HG03045 (cell line): ENCODE measurements around the gene USP46.

Experiments used
- ATAC-seq: cut with Tn5 transposase; IDR thresholded peaks from one replicate; pipeline ENCODE4 v1.9.1; 2021; ENCODE audit warnings: mild to moderate bottlenecking, moderate library complexity; ENCODE audit not compliant: unreplicated experiment

Gene USP46, protein sequence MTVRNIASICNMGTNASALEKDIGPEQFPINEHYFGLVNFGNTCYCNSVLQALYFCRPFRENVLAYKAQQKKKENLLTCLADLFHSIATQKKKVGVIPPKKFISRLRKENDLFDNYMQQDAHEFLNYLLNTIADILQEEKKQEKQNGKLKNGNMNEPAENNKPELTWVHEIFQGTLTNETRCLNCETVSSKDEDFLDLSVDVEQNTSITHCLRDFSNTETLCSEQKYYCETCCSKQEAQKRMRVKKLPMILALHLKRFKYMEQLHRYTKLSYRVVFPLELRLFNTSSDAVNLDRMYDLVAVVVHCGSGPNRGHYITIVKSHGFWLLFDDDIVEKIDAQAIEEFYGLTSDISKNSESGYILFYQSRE

DNA sequence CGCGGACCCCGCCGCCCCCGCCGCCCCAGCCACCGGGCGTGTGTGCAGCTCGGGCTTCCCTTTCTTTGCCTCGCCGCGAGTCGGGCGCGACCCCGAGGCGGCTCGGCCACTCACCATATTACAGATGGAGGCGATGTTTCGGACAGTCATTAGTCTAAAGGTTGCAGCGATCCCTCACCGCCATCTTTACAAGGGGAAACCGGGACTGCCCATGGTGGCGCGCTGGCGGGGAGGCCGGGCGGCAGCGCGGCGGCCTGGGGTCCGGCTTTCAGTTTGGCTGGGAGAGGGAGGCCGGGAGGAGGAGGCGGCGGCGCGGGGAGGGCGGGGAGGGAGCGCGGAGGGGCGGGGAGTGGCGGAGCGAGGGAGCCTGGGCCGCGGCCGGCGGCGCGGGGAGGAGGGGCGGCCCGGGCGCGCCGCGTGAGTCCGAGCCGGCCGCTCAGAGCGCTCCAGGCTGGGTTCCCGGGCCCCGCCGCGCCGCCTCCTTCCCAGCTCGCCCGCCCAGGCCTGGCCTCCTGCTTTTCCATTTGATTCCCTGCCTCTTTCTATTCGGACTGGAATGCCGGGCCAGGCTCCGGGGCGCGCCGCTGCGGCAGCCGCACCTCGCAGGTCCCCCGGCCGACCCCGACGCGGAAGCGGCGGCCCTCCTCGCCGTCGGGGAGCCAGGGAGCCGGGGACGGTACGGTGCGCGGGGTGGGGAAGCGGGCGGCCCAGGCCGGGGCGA lies at the start of gene USP46:
TSS of gene USP46 (minus strand) at position 301 of the 721 bp plus-strand sequence. CDS start at position 150, 151 bp downstream.
- peak; percentile 87 for ATAC-seq

DNA sequence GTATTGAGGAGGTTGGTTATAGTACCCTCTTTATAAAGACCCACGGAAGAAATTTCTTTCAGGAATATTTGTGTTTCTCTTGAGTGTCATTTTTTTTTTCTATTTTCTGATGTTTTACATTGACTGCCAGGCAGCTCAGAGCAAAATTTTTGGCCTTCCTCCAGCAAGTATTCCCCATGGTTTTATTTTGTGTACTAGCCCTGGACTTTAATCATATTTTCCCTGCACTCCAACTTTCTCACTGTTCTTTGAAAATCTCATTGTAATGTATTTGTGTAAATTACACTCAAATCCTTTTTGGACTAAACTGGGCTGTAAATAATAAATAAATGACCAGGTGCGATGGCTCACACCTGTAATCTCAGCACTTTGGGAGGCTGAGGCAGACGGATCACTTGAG lies 45.6 kb upstream of the USP46 start:
- ATAC-seq: no peak

DNA sequence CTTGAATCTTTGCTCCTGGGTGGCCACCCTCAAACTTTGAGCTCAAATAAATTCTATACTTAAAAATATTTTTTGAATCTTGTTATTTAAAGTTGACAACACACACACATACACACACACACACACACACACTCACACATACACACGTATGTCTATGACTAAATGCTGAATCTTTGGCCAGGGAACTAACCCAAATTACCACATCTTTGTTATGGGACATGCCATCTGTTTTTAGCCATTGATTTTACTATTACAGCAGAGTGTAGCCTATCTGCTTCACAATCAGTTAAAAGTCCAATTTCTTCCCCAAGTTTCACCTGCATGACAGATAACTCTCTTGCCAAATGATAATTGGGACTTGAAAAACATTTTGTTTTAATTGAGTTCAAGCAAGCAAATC lies 45.0 kb upstream of the USP46 start:
- no peak for ATAC-seq

DNA sequence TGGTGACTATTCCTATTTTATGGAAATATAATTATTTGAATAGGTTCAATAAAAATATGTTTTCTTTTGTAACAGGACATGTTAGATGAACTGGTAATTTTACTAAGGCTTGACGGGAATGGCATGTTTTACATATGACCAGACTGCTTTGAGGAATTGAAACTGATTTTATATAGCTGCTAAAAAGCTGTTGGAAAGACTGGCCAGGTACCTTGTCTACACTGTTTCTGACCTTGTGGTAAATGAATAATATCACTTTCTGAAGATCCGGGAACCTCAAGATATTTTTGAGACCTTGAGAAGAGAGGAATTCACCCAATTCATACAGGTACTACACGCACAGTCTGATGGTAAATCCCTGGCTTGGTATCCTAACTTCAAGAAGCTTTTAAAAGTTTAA lies 42.1 kb upstream of the USP46 start:
- peak; percentile 93 for ATAC-seq

DNA sequence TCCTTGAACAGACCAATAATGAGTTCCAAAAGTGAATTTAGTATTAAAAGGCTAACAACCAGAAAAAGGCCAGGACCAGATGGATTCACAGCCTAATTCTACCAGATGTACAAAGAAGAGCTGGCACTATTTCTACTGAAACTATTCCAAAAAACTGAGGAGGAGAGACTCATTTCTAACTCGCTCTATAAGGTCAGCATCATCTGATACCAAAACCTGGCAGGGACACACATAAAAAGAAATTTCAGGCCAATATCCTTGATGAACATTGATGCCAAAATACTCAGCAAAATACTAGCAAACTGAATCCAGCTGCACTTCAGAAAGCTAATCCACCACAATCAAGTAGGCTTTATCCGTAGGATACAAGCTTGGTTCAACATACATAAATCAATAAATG lies 35.8 kb upstream of the USP46 start:
- no peak for ATAC-seq

DNA sequence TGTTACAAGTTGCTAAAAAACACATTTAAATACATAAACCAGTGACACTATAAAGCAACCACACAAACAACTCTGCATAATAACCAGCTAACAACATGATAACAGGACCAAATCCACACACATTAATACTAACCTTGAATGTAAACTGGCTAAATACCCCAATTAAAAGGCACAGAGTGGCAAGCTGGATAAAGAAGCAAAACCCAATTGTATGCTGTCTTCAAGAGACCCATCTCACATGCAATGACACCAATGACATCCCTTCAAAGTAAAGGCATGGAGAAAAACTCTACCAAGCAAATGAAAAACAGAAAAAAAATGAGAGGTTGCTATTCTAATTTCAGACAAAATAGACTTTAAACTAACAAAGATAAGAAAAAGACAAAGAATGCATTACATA lies 34.4 kb upstream of the USP46 start:
- ATAC-seq: no peak

DNA sequence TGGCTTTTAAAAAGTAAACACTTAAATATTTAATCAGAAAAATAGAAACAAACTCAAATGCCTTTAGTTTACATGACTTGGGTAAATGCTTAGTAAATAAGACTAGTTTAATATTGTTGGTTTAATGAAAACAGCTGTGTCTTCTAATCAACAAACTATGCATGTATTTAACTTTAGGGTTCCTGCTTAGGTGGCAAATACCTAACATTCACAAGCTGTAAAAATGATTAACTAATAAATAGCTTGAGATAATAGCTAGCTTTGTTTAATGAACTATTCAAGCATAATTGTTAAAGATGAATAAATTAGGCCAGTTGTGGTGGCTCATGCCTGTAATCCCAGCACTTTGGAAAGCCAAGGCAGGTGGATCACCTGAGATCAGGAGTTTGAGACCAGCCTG lies 30.0 kb upstream of the USP46 start:
- no peak for ATAC-seq

DNA sequence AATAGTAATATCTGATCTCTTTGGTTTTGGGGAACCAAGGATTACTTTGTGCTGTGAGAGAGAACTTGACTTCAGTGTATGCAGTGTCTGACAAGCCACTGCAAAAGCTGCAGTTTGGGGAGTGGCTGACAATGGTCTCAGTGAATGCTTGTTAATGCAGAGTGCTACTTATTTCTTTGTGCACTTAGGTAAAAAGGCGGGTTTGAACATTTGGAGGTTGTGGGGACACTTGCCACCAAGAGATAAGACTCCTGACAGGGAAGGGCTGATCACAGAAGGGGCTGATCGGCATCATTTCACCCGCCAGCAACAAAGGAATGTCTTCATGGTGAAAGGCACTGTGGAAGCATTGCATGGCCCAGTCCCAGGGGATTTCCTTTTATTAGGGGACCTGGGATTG lies 28.6 kb upstream of the USP46 start:
- no peak for ATAC-seq

DNA sequence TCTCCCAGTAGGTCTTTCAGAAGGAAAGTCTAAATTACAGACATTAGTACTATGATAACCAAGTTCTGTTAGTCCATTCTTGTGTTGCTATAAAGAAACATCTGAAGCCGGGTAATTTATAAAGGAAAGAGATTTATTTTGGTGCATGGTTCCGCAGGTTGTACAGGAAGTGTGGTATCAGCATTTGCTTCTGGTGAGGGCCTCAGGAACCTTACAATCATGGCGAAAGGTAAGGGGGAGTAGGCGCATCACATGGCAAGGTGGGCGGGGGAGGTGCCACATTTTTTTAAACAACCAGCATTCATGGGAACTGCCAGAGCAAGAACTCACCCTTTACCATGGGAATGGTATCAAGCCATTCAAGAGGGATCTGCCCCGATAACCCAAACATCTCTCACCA lies 26.2 kb upstream of the USP46 start:
- no peak for ATAC-seq

DNA sequence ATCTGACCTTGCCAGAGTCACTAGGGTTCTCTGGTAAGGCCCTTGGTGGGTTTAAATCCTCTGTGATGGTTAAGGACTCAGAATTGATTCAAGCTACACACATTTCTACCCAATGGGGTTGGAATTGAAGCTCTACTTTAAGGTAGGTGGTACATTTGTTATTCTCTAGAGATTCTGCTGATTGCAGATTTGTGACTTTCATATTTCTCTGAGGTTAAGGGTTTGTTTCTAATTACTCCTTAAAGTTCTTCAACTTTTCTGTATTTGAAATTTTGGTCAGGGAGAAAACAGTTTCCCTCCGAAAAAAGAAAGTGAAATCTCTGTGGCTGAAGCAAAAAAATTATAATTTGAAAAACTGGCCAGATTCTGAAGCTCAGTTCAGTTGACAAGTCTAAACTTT lies 25.8 kb upstream of the USP46 start:
- ATAC-seq: no peak

DNA sequence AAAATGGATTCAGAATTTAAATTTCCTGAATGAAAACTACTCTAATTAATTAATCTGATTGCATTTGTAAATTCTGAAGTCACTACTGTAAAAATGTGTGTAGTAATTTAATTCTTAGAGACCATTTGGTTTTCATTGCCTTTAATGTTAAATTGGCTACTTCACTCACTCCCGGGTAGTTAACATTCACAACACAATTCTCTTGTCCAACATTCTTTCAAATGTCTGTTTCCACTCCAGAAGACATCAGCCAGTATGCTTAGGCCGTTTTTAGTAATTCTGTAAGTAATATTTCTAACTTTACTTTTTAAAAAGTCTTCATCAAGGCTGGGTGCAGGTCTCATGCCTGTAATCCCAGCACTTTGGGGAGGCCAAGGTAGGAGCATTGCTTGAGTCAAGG lies 21.3 kb upstream of the USP46 start:
- no peak for ATAC-seq

DNA sequence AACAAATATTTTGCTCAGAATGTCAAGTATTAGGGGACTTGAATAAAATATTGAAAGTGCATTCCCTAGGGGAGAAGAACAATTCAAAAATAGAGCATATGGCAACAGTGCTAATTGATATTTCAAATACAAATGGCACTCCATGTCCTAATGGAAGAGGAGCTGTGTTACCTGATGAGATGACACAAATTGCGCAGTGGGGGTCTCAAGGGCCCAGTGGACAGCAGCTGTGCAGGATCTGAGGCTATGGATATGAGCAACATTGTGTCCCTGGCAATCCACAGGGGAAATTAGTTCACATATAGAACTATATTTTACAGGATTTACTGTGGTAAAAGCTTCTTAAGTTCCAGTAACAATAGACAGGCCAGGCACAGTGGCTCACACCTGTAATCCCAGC lies 17.4 kb upstream of the USP46 start:
- ATAC-seq: no peak

DNA sequence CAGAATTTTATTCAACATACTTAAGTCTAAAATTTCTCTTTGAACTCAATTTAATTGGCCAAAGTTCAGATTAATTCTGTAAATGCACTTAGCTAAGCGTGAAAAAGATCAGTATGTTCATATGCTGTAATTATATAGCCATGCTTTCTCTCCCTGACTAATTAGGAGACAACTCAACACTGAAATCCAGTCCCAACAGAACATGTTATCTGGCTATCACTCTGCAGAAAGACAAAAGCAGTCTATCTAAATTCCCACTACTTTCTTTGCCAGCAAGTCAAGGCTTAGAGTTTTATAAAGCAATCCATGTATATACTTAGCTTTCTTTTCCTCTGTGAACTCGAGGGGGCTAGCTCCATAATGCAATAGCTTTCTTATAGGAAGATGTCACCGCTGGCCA lies 16.0 kb upstream of the USP46 start:
- no peak for ATAC-seq

DNA sequence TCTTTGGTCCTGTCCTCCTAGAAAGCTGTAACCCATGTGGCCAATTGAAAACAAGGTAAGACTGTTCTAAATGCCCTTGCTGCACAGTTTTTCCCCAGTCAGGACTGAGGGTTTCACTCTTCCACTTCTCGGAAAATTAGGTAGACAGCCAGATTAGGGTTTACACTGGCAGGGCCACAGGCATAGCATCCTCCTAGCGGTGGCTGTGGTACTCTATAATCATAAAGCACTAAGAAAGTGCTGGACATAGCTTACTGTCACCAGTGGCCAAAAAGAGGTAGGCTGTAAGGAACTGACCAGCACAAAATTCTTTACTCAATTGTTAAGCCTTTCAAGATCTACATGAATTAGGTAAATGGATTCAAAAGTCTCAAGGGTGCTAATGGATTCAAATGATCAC lies 11.6 kb upstream of the USP46 start:
- ATAC-seq: no peak

DNA sequence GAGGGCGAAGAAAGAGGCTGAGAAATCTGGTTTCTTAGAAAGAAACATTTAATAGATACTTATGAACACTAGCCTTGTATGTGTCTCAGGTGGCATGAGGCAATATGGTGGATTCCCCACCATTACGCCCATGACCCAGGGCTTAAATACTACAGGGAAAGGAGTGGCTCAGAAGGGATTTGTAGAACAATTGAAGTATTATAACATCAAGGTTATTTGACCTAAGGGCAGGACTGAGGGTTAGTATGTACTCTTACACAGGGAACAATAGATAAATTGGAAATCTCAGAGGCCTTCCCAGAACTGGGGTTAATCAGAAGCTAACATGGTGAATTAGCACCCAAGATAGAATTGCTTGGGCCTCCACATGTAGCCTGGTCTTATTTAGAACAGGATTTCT lies 11.0 kb upstream of the USP46 start:
- no peak for ATAC-seq

DNA sequence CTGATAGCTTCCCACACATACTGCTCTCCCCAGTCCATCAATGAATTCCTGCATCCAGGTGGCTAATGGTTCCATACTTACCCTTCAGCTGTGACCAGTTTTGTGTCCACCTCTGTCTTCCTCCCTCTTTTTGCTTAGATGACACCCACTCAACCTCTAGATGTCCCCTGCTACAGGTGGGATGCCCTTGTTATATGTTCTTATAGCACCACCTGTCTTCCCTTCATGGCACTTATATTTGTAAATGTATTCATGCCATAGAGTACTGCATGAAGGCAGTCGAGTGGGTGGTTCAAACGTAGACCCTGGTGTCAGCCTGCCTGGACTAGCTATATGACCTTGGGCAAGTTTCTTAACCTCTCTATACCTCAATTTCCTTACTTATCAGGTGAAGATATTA lies 6.5 kb upstream of the USP46 start:
- ATAC-seq: peak; percentile 73

DNA sequence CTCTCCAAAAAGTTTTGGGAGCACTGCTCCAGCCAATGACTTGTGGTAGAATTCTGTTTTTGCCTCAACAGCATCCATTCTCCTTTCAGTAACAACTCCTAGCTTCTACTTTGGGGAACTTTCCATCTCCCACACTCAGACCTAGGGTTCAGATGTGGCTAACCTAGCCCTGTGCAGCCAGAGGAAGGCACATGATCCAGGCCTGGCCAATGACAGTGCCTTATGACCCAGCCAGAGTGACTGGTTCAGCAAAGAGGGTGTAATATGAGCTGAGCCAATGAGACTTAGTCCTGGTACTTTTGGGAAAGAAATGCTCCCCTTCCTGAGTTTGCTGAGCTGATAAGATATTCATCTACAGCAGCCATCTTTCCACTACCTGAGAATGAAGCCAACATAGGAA lies 5.4 kb upstream of the USP46 start:
- no peak for ATAC-seq

DNA sequence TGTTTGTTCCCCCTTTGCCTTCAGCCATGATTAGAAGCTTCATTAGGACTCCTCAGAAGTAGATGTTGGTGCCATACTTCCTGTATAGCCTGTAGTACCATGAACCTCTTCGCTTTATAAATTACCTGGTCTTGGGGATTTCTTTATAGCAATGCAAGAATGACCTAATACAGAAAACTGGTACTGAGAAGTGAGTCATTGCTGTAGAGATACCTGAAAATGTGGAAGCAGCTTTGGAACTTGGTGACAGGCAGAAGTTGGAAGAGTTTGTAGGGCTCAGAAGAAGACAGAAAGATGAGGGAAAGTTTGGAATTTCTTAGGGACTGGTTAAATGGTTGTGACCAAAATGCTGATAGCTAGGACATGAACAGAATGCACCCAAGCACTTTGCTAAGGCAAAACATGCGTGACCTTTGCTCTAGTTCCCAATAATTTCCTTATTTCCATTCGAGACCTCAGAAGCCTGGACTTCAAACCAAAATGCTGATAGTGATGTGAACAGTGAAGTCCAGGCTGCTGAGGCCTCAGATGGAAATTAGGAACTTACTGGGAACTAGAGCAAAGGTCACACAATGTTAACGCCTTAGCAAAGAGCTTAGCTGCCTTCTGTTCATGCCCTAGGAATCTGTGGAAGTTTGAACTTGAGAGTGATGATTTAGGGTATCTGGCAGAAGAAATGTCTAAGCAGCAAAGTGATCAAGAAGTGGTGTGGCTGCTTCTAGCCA lies 3.0 kb upstream of the USP46 start:
- no peak for ATAC-seq

DNA sequence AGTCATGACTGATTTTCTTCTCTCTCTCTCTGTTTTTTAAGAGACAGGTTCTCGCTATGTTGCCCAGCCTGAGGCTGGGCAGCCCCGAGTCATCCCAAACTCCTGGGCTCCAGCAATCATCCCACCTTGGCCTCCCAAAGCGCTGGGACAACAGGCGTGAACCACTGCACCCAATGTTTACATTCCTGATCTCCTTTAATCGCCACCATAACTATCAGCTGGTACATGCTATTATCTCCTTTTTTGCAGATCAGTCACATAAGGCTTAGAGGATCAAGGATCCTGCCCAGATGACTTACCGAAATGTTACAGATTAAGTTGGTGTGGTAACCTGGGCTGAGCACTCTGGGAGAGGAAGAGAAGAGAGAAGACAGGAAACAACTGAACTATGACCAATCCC lies 1.5 kb upstream of the USP46 start:
- ATAC-seq: no peak

DNA sequence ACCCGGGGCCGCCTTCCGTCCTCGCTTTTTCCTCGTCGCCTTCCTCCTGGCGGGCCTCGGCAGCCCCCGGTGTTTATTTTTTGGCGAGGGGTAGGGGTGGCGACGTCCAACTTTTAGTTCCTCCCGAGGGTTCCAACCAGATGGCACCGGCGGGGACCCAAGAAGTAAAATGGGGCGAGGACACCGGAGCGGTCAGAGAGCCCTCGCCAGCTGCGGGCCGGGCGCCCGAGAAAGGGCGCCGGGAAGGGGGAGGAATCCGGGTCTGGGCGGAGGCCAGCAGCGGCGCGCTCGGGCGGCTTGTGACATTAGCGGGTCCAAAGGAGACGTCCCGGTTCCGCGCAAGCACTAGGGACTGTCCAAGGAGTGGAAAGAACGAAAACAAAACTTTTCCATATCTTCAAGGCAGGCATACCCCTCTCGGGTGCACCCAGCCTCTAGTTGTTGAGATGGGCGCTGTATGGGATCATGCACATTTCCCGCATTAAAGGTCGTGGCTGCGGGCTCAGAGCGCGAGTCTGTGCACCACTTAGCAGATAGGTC lies 691 bp upstream of the USP46 start:
- ATAC-seq: peak; percentile 35

DNA sequence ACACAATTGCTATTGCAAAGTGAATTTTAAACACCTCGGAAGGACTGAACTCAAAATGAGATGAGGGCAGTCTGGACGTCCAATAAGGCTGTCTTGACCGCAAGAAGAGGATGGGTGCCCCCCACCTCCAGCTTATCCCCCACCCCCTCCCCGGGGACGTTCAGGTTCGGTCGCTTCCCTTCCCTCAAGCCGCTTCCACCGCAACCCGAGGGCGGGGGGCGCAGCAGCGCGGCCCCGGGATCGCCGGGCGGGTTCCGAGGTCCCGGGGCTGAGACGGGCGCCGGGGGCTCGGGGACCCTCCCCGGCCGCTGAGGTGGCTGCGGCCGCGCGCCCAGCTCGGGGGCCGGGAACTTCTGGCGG lies 480 bp downstream of the USP46 start:
- no peak for ATAC-seq
